HG03432 (cell line): Measurements from ENCODE around the gene SINHCAF.
A peak's percentile ranks its signal among the peaks of the same experiment; 100 is the strongest.

ENCODE experiments used
- ATAC-seq: cut with Tn5 transposase; IDR thresholded peaks from one replicate; pipeline ENCODE4 v1.9.1; 2021; ENCODE audit warnings: mild to moderate bottlenecking, moderate library complexity; ENCODE audit not compliant: unreplicated experiment

SINHCAF gene

GRCh38 chr12:31339831-31340622 is 14.1 kb upstream of the SINHCAF start:
- ATAC-seq, result no peak

- ATAC-seq, result no peak
These were observed 12.0 kb upstream of the SINHCAF start for GRCh38 chr12:31337952-31338351.

- ATAC-seq, result no peak
These were observed 5.3 kb upstream of the SINHCAF start for GRCh38 chr12:31331242-31331641.

DNA sequence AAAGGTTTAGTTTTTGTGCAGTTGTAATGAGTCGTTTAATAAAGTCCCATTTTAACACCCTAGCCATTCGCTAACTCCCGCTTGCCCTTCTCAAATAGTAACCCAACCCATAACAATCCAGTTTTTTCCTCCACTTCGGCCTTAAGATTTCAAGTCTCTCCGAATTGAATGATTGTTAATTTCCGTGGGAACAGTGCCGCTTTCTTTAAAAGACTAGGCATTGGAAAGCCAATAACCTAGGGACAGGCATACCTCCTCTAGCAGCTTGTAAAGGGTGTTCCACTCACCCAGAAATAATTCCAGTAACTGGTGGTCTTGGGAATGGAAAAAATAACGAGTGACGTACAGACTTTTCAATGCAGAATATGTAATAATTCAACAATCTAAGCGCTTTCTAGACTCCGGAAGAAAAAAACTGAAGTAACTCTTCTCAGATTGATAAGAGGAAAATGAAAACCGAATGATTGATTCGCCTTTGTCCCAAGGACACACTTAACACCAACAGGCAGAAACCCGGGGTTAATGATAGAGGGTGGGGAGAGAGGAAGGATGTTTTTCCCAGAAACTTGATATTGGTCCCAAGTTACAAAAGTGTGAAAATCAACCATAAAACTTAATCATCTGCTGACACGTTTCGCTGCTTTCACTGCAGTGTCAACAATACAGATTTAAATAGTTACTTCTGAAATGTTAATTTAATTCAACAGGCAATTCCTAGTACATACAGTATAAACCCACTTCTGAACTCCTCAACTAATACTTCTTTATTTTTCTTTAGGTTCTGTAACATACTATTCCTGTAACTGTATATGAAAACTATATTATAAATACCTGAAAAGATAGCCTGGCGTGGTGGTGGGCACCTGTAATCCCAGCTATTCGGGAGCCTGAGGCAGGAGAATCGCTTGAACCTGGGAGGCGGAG is 1.0 kb upstream of the SINHCAF start:
- no peak for ATAC-seq

DNA sequence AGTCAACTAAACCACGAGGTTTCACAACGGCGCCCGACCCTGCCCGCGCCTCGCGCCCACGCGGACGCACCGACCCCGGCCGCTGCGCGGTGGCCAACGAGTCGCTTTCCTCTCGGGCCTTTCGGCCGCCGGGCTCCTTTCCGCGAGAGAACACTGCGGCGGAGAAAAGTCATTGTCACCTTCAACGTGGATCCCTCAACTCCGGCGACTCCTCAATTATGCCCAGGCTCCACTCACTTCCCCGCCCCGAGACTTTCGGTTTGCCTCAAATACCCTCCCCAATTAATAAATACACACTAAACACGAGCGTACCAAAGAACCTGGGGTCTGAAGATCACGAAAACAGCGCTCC is 450 bp downstream of the SINHCAF start:
- ATAC-seq, result peak; percentile 2

- ATAC-seq, result peak; percentile 9
These were observed 966 bp downstream of the SINHCAF start for GRCh38 chr12:31324845-31325523.

DNA sequence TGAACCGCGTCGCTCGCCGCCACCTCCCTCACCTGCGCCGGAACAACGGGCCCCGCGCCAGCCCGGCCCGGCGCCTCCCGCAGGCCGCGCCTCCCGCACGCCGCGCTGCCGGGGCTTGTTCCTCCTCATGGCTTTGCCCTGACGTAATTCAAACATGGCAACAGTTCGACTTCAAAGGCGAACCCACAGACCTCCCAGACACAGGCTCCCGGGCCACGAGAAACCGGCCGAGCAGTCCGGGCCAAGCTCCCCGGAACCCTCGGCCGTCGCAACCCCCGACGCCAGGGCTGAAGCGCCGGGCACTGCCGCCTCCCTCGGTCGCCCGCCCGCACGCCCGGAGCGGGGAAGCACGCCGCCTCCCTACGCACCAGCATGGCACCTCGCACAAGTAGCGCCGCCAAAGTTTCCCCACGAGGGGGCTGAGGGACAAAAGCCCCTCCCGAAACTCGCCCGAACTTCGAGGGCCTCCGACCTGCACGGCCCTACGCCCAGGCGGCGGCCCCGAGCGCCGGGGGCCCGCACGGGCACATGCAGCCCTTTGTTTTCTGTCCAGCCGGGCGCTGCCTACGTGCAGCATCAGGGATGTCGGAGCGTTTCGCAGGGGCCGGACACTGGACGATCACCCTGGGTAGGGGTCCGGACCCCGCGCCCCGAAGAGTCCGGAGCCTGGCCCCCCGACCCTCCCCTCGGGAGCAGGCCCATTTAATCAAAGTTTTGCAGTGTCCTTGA is 1.7 kb downstream of the SINHCAF start:
- ATAC-seq, result peak; percentile 41

GRCh38 chr12:31323391-31324115 is 2.4 kb downstream of the SINHCAF start:
- ATAC-seq, result peak; percentile 17

DNA sequence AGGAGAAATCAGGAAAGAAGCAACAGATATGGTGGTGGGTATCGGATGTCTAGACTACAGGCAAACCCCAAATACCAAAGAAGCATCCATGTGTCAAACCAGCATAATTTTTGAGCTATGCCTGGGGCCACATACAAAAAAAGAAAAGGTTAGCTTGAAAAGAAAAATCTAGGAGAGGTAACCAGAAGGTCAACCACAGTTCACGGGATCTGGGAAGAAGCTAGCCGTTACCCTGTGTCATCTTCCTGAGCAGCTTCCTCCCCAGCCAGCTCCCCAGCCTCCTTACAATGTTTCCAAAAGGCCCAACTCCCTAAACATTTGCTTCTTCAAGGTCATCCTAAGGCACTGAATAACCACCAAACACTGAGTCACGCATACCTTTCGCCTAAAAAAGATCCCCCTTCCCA is 3.1 kb downstream of the SINHCAF start:
- no peak for ATAC-seq

GRCh38 chr12:31321897-31322228 is 4.1 kb downstream of the SINHCAF start:
- ATAC-seq, result no peak

- ATAC-seq, result no peak
These were observed 4.6 kb downstream of the SINHCAF start for GRCh38 chr12:31321186-31321896.

GRCh38 chr12:31318657-31319269 is 7.2 kb downstream of the SINHCAF start:
- no peak for ATAC-seq

- peak; percentile 39 for ATAC-seq
These were observed 8.2 kb downstream of the SINHCAF start for GRCh38 chr12:31317471-31318395.

DNA sequence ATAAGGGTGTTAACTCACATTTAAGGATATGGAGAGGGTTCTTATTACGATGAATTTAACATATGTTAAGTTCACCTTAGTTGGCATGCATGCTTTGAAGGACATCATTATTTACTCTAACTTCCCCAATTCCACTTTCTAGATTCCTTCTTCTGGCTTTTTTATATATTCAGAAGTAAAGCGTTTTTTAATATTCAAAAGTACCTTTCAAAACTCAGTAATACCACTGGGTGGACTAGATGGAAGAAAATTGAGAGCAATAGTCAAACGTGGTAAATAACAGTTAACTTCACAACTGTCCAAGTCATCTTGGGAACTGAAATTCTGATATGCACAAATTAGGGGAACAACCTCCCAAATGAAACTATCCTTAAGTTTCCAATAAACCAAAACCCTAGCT is 9.1 kb downstream of the SINHCAF start:
- ATAC-seq, result peak; percentile 47

DNA sequence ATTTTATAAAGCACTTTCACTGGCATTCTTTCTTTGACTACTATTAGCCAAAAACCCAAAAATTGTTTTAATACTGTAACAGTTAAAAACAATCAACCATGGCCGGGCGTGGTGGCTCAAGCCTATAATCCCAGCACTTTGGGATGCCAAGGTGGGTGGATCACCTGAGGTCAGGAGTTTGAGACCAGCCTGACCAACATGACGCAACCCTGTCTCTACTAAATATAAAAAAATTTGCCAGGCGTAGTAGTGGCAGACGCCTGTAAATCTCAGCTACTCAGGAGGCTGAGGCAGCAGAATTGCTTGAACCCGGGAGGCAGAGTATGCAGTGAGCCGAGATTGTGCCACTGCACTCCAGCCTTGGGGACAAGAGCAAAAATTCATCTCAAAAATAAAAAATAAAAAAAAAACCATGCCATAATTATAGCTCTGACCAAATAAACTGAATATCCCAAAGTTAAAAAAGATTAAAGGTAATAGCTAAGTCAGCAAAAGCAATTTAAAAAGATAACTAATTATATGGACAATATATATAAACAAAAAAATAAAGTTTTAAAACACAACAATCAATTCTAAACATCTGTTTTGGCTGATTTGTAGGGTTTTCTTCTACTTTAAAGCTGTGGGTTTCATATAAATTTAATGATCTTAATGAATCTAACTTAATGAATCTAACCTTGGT is 10.0 kb downstream of the SINHCAF start:
- ATAC-seq, result no peak

GRCh38 chr12:31315044-31315715 is 10.8 kb downstream of the SINHCAF start:
- ATAC-seq, result no peak

DNA sequence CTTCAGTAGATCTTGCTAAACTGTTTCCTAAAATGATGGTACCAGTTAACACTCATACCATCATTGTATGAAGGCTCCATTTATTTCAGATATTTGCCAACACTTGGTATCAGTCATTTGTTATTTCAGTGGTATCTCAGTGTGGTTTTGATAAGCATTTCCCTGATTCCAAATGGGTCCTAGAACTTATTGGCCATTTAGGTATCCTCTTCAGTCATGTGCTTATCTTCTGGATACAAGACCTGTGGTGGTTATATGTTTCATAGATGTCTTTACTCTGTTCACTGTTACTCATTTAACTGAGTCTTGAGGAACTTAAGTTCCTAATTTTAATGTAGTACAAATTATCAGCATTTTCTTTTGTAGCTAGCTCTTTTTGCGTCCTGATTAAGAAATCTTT is 13.5 kb downstream of the SINHCAF start:
- ATAC-seq, result no peak
